ENCODE results near the gene DNAAF8.

DNAAF8 gene

GRCh38 chr16:4695473-4696171 lies 38.7 kb upstream of the DNAAF8 start:
- DNase-seq: no peak

- DNase-seq: no peak
Observed at GRCh38 chr16:4696172-4696904, 38.0 kb upstream of the DNAAF8 start.

GRCh38 chr16:4696905-4697847 lies 37.2 kb upstream of the DNAAF8 start:
- DNase-seq: no peak

- DNase-seq: no peak
Observed at GRCh38 chr16:4697848-4698291, 36.5 kb upstream of the DNAAF8 start.

GRCh38 chr16:4698321-4699045 lies 35.9 kb upstream of the DNAAF8 start:
- DNase-seq: no peak

- no peak for DNase-seq
Observed at GRCh38 chr16:4699046-4699556, 35.2 kb upstream of the DNAAF8 start.

- no peak for DNase-seq
Observed at GRCh38 chr16:4700380-4700996, 33.8 kb upstream of the DNAAF8 start.

- no peak for DNase-seq
Observed at GRCh38 chr16:4700997-4701743, 33.2 kb upstream of the DNAAF8 start.

GRCh38 chr16:4701791-4702465 lies 32.4 kb upstream of the DNAAF8 start:
- DNase-seq: no peak

- no peak for DNase-seq
Observed at GRCh38 chr16:4702466-4702808, 31.9 kb upstream of the DNAAF8 start.

GRCh38 chr16:4703906-4704305 lies 30.4 kb upstream of the DNAAF8 start:
- no peak for DNase-seq

- no peak for DNase-seq
Observed at GRCh38 chr16:4704491-4704890, 29.8 kb upstream of the DNAAF8 start.

GRCh38 chr16:4704913-4705312 lies 29.4 kb upstream of the DNAAF8 start:
- DNase-seq: no peak

GRCh38 chr16:4706871-4707270 lies 27.5 kb upstream of the DNAAF8 start:
- DNase-seq: no peak

- peak; percentile 24 for DNase-seq
Observed at GRCh38 chr16:4709481-4709880, 24.9 kb upstream of the DNAAF8 start.

- DNase-seq: no peak
Observed at GRCh38 chr16:4713663-4714501, 20.5 kb upstream of the DNAAF8 start.

- no peak for DNase-seq
Observed at GRCh38 chr16:4714996-4715395, 19.3 kb upstream of the DNAAF8 start.

GRCh38 chr16:4718466-4718865 lies 15.9 kb upstream of the DNAAF8 start:
- no peak for DNase-seq

- no peak for DNase-seq
Observed at GRCh38 chr16:4723071-4723767, 11.1 kb upstream of the DNAAF8 start.

Measured in fibroblast of upper back skin (primary cell).